SK-N-MC (cell line): ENCODE data around the gene ATXN3L.
"Not testable (repeated sequence)": the region's sequence is repeated elsewhere in the genome, so short reads cannot be mapped to it uniquely, and the experiment has no call there.

ENCODE experiments used
- DNase-seq: peaks from one replicate; pipeline ENCODE4 v3.0.0-alpha.2; 2011; ENCODE audit warnings: low read depth, low spot score
- H3K27ac ChIP-seq: fragments of 200-600 bp; sonication (generic); 2 replicates; pipeline ENCODE4 v1.5.1; 2016; ENCODE audit warnings: mixed run types
- H3K36me3 ChIP-seq: fragments of 200-600 bp; sonication (generic); 2 replicates; pipeline ENCODE4 v1.6.1; 2017; ENCODE audit warnings: antibody characterized with exemption, low read length, mixed read lengths; ENCODE audit not compliant: insufficient read depth
- H3K4me3 ChIP-seq: fragments of 200-600 bp; sonication (generic); 2 replicates; pipeline ENCODE4 v1.5.1; 2016
- H3K9ac ChIP-seq: fragments of 200-600 bp; sonication (generic); 2 replicates; pipeline ENCODE4 v1.8.0; 2017; ENCODE audit warnings: mixed run types, mixed read lengths; ENCODE audit not compliant: insufficient read length
- H3K9me3 ChIP-seq: fragments of 200-600 bp; sonication (generic); 2 replicates; pipeline ENCODE4 v1.6.1; 2017; ENCODE audit warnings: low read depth, mild to moderate bottlenecking, antibody characterized with exemption, low read length, moderate library complexity, mixed read lengths
- EZH2 ChIP-seq: fragments of 200-600 bp; sonication (generic); IDR thresholded peaks from one replicate; pipeline ENCODE4 v1.6.1; 2017; ENCODE audit warnings: antibody characterized with exemption
- FOXP2 ChIP-seq: optimal IDR thresholded peaks from 2 replicates; pipeline ENCODE3; 2011; ENCODE audit warnings: mild to moderate bottlenecking, moderate library complexity; ENCODE audit not compliant: insufficient read depth; ENCODE audit errors: extremely low read length, control extremely low read depth
- POLR2AphosphoS5 ChIP-seq: IDR thresholded peaks from 2 replicates; pipeline ENCODE4 v1.6.1; 2012; ENCODE audit warnings: mild to moderate bottlenecking, low read depth, low read length, borderline replicate concordance

Gene ATXN3L

GRCh38 chrX:13327666-13328065 is 7.8 kb upstream of the ATXN3L start:
- Histone ChIP-seq H3K9me3 (no peaks in the 10 kb centered on the region), H3K27ac (no peak overlapping the region), H3K4me3 (no peak overlapping the region), H3K9ac (no peak overlapping the region), H3K36me3 (no peaks in the 10 kb centered on the region)
- no peak for TF ChIP-seq FOXP2
- TF ChIP-seq POLR2AphosphoS5: no peak
- no peak for TF ChIP-seq EZH2
- no peak for DNase-seq

- TF ChIP-seq FOXP2 (no peak), POLR2AphosphoS5 (no peak), EZH2 (no peak)
- Histone ChIP-seq H3K27ac (no peak overlapping the region), H3K9me3 (no peaks in the 10 kb centered on the region), H3K4me3 (no peak overlapping the region), H3K9ac (no peak overlapping the region), H3K36me3 (no peaks in the 10 kb centered on the region)
- no peak for DNase-seq
Observed at GRCh38 chrX:13323241-13323640, 3.4 kb upstream of the ATXN3L start.

GRCh38 chrX:13317366-13317765 is 2.5 kb downstream of the ATXN3L start:
- Histone ChIP-seq H3K9ac (no peak overlapping the region), H3K9me3 (no peaks in the 10 kb centered on the region), H3K4me3 (no peak overlapping the region), H3K27ac (no peak overlapping the region), H3K36me3 (no peaks in the 10 kb centered on the region)
- DNase-seq: no peak
- TF ChIP-seq FOXP2: no peak
- no peak for TF ChIP-seq POLR2AphosphoS5
- TF ChIP-seq EZH2: no peak

- no peak for TF ChIP-seq FOXP2
- TF ChIP-seq EZH2: no peak
- no peak for TF ChIP-seq POLR2AphosphoS5
- no peaks in the 10 kb centered on the region for H3K36me3 ChIP-seq
- no peak overlapping the region for H3K4me3 ChIP-seq
- no peak overlapping the region for H3K9ac ChIP-seq
- H3K9me3 ChIP-seq: no peaks in the 10 kb centered on the region
- H3K27ac ChIP-seq: no peak overlapping the region
- DNase-seq: no peak
Observed at GRCh38 chrX:13311560-13311959, 8.3 kb downstream of the ATXN3L start.

DNA sequence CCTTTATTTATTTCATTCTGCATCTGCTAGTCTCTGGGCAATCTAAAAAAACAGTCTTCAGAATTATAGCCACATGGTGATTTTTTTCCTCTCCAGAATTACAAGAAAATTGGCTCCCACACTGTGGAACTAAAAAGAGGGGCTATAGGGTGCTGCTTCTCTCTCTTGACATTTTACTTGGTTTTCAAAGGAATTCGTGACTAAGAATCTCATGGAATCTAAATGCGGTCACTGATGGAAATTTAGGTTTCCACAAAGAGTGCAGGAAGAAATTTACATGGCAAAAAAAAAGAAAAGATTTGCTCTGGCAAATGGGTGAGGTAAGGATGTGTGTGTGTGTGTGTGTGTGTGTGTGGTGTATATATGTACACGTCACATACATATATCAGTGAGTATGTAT is 10.2 kb downstream of the ATXN3L start:
- H3K9me3 ChIP-seq: no peaks in the 10 kb centered on the region
- no peak for DNase-seq
- H3K4me3 ChIP-seq: no peak overlapping the region
- no peak for TF ChIP-seq EZH2
- TF ChIP-seq FOXP2: no peak
- no peak for TF ChIP-seq POLR2AphosphoS5
- no peak overlapping the region for H3K27ac ChIP-seq
- H3K36me3 ChIP-seq: no peaks in the 10 kb centered on the region
- H3K9ac ChIP-seq: no peak overlapping the region

DNA sequence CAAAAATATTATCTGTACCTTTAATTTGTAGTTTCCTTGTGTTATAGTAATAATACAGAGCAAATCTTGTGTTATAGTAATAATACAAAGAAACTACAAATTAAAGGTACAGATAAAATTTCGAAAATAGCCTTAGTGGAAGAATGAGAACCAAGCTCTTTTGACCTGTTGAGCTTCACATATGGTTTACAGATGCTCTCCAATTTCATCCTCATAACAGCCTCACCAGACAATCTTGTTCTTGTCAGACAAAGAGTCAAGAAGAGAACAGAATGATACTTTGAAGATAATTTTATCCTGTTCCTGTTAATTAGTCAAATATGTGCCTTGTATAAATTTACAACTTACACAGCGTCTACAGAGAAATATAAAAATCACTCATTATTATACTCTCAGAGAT is 12.8 kb downstream of the ATXN3L start:
- no peak overlapping the region for H3K9ac ChIP-seq
- no peak for DNase-seq
- no peaks in the 10 kb centered on the region for H3K36me3 ChIP-seq
- no peak for TF ChIP-seq POLR2AphosphoS5
- TF ChIP-seq FOXP2: no peak
- no peak for TF ChIP-seq EZH2
- no peak overlapping the region for H3K4me3 ChIP-seq
- no peak overlapping the region for H3K27ac ChIP-seq
- no peaks in the 10 kb centered on the region for H3K9me3 ChIP-seq

GRCh38 chrX:13305108-13305507 is 14.7 kb downstream of the ATXN3L start:
- Histone ChIP-seq H3K9ac (no peak overlapping the region), H3K36me3 (no peaks in the 10 kb centered on the region), H3K4me3 (no peak overlapping the region), H3K27ac (no peak overlapping the region), H3K9me3 (no peaks in the 10 kb centered on the region)
- TF ChIP-seq EZH2 (no peak), POLR2AphosphoS5 (no peak), FOXP2 (no peak)
- DNase-seq: no peak

DNA sequence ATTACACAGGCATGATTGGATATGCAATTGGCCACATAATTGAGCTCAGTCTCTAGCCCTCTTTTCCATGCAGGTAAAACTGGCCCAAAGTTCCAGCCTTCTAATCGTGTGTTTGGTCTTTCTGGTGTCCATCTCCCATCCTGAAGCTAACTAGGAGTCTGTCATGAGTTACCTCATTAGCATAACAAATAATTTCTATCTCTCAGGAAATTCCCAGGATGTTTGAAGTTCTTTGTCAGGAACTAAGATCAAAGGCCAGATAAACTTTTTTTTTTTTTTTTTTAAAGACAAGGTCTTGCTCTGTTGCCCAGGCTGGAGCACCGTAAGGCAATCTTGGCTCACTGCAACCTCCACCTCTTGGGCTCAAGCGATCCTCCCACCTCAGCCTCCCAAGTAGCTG is 15.8 kb downstream of the ATXN3L start:
- TF ChIP-seq FOXP2 (no peak), POLR2AphosphoS5 (no peak), EZH2 (no peak)
- H3K9me3 ChIP-seq: no peaks in the 10 kb centered on the region
- no peak overlapping the region for H3K9ac ChIP-seq
- H3K27ac ChIP-seq: no peak overlapping the region
- H3K36me3 ChIP-seq: no peaks in the 10 kb centered on the region
- DNase-seq: no peak
- no peak overlapping the region for H3K4me3 ChIP-seq

- not testable (repeated sequence) for DNase-seq, H3K27ac ChIP-seq
Observed at GRCh38 chrX:13303248-13303647, 16.6 kb downstream of the ATXN3L start.

More at GRCh38 chrX:13303248-13303647, 16.6 kb downstream of the ATXN3L start:
- H3K9ac ChIP-seq, H3K36me3 ChIP-seq, H3K4me3 ChIP-seq, H3K9me3 ChIP-seq: not testable (repeated sequence)
